Loucy (cell line): ENCODE measurements around the gene IQCK.

Source experiments
- H2AFZ ChIP-seq: fragments of 200-600 bp; sonication (generic); 2 replicates; pipeline ENCODE4 v1.6.0; 2016; ENCODE audit warnings: antibody characterized with exemption, mild to moderate bottlenecking, low read length, moderate library complexity
- H3F3A ChIP-seq: fragments of 200-600 bp; 2 replicates; pipeline ENCODE4 v1.6.0; 2016; ENCODE audit warnings: antibody characterized with exemption, low read depth, mild to moderate bottlenecking
- H3K27me3 ChIP-seq: fragments of 200-600 bp; sonication (generic); 2 replicates; pipeline ENCODE4 v1.6.1; 2014; ENCODE audit warnings: low read length, mild to moderate bottlenecking; ENCODE audit not compliant: insufficient read depth, poor library complexity, severe bottlenecking
- H3K36me3 ChIP-seq: fragments of 200-600 bp; sonication (generic); 2 replicates; pipeline ENCODE4 v1.6.1; 2016; ENCODE audit warnings: low read length; ENCODE audit not compliant: insufficient read depth
- H3K4me1 ChIP-seq: fragments of 200-600 bp; sonication (generic); 2 replicates; pipeline ENCODE4 v1.5.1; 2014; ENCODE audit warnings: low read length, mild to moderate bottlenecking; ENCODE audit not compliant: insufficient read depth, poor library complexity, severe bottlenecking
- H3K4me2 ChIP-seq: fragments of 200-600 bp; sonication (generic); 2 replicates; pipeline ENCODE4 v1.6.0; 2014; ENCODE audit warnings: antibody characterized with exemption, low read length, low read depth, mild to moderate bottlenecking; ENCODE audit not compliant: poor library complexity, severe bottlenecking
- H3K4me3 ChIP-seq: fragments of 200-600 bp; sonication (generic); 2 replicates; pipeline ENCODE4 v1.5.1; 2014; ENCODE audit warnings: low read length, mild to moderate bottlenecking, mixed read lengths; ENCODE audit not compliant: poor library complexity, severe bottlenecking
- H3K79me2 ChIP-seq: fragments of 200-600 bp; sonication (generic); 2 replicates; pipeline ENCODE4 v1.6.1; 2014; ENCODE audit warnings: low read length; ENCODE audit not compliant: insufficient read depth
- H3K9ac ChIP-seq: fragments of 200-600 bp; sonication (generic); 2 replicates; pipeline ENCODE4 v1.6.0; 2014; ENCODE audit warnings: mild to moderate bottlenecking, low read depth, low read length, moderate library complexity; ENCODE audit not compliant: poor library complexity, severe bottlenecking
- H3K9me2 ChIP-seq: fragments of 200-600 bp; sonication (generic); replicated peaks from 2 replicates; pipeline ENCODE4 v1.6.1; 2016; ENCODE audit warnings: low read depth, low read length, mixed read lengths
- H3K9me3 ChIP-seq: fragments of 200-600 bp; sonication (generic); 2 replicates; pipeline ENCODE4 v1.6.1; 2014; ENCODE audit warnings: mild to moderate bottlenecking, antibody characterized with exemption, low read length, low read depth; ENCODE audit not compliant: insufficient read depth
- H4K20me1 ChIP-seq: fragments of 200-600 bp; sonication (generic); 2 replicates; pipeline ENCODE4 v1.6.0; 2014; ENCODE audit warnings: antibody characterized with exemption, low read length, mild to moderate bottlenecking; ENCODE audit not compliant: insufficient read depth, poor library complexity, severe bottlenecking
- CTCF ChIP-seq: fragments of 200-600 bp; sonication (generic); conservative IDR thresholded peaks from 2 replicates; pipeline ENCODE4 v1.5.1; 2014; ENCODE audit warnings: mild to moderate bottlenecking, antibody characterized with exemption, low read length
- EZH2phosphoT487 ChIP-seq: fragments of 200-600 bp; IDR thresholded peaks from 2 replicates; pipeline ENCODE4 v1.6.1; 2018; ENCODE audit warnings: antibody characterized with exemption, mild to moderate bottlenecking, moderate library complexity, borderline replicate concordance

Gene IQCK

GRCh38 chr16:19781226-19781625 lies 63.2 kb downstream of the IQCK start:
- no peaks in the 10 kb centered on the region for H3K9me3 ChIP-seq
- no peaks in the 10 kb centered on the region for H3K79me2 ChIP-seq
- H3K4me2 ChIP-seq: no peak overlapping the region
- H3K36me3 ChIP-seq: no peaks in the 10 kb centered on the region
- H3K9me2 ChIP-seq: no peaks in the 10 kb centered on the region
- no peak overlapping the region for H3K4me3 ChIP-seq
- H3K9ac ChIP-seq: no peak overlapping the region
- no peaks in the 10 kb centered on the region for H3K27me3 ChIP-seq
- TF ChIP-seq EZH2phosphoT487 (no peak), CTCF (no peak)
- H3K4me1 ChIP-seq: no peaks in the 10 kb centered on the region
- H3F3A ChIP-seq: no peaks in the 10 kb centered on the region
- no peak overlapping the region for H2AFZ ChIP-seq
- no peaks in the 10 kb centered on the region for H4K20me1 ChIP-seq

GRCh38 chr16:19783363-19784182 lies 65.5 kb downstream of the IQCK start:
- no peaks in the 10 kb centered on the region for H3F3A ChIP-seq
- no peaks in the 10 kb centered on the region for H3K4me1 ChIP-seq
- no peak overlapping the region for H3K4me2 ChIP-seq
- no peak overlapping the region for H2AFZ ChIP-seq
- no peak overlapping the region for H3K4me3 ChIP-seq
- H3K27me3 ChIP-seq: no peaks in the 10 kb centered on the region
- no peak for TF ChIP-seq EZH2phosphoT487
- TF ChIP-seq CTCF: no peak
- no peaks in the 10 kb centered on the region for H4K20me1 ChIP-seq
- no peaks in the 10 kb centered on the region for H3K79me2 ChIP-seq
- H3K36me3 ChIP-seq: no peaks in the 10 kb centered on the region
- H3K9me2 ChIP-seq: no peaks in the 10 kb centered on the region
- H3K9ac ChIP-seq: no peak overlapping the region
- H3K9me3 ChIP-seq: no peaks in the 10 kb centered on the region

- TF ChIP-seq CTCF (no peak), EZH2phosphoT487 (no peak)
- Histone ChIP-seq H3K4me3 (no peak overlapping the region), H3K4me1 (no peaks in the 10 kb centered on the region), H3K36me3 (no peaks in the 10 kb centered on the region), H3F3A (no peaks in the 10 kb centered on the region), H3K9me3 (no peaks in the 10 kb centered on the region), H3K4me2 (no peak overlapping the region), H3K9ac (no peak overlapping the region), H3K9me2 (no peaks in the 10 kb centered on the region), H3K79me2 (no peaks in the 10 kb centered on the region), H4K20me1 (no peaks in the 10 kb centered on the region), H2AFZ (no peak overlapping the region), H3K27me3 (no peaks in the 10 kb centered on the region)
These were observed 66.2 kb downstream of the IQCK start for GRCh38 chr16:19784183-19784736.
